Mesothelial cell of epicardium (in vitro differentiated cells): Measurements from ENCODE around the gene ADD3. TPM values are rescaled to one million over a fixed set of nuclear protein-coding genes. Genes with fewer than 3 reads are reported as not detected.

Source experiments
- DNase-seq, 2 experiments: peaks; one replicate each; pipeline ENCODE4 v3.0.0; 2021; ENCODE audit warnings: low spot score in 2 of 2; ENCODE audit not compliant: unreplicated experiment in 2 of 2
- H3K27ac Mint-ChIP-seq: 2 replicates; pipeline ENCODE4 v1.8.0; 2021; ENCODE audit warnings: mixed read lengths
- H3K27me3 Mint-ChIP-seq: 2 replicates; pipeline ENCODE4 v1.8.0; 2021; ENCODE audit warnings: low read depth, mixed read lengths
- H3K36me3 Mint-ChIP-seq: 2 replicates; pipeline ENCODE4 v1.8.0; 2021; ENCODE audit warnings: mixed read lengths
- H3K4me1 Mint-ChIP-seq: 2 replicates; pipeline ENCODE4 v1.8.0; 2021; ENCODE audit warnings: mixed read lengths
- H3K4me3 Mint-ChIP-seq: 2 replicates; pipeline ENCODE4 v1.8.0; 2021; ENCODE audit warnings: mild to moderate bottlenecking, moderate library complexity, mixed read lengths
- H3K9me3 Mint-ChIP-seq: 2 replicates; pipeline ENCODE4 v1.8.0; 2021; ENCODE audit warnings: mixed read lengths
- CTCF ChIP-seq: fragments of 200-600 bp; sonication (generic); IDR thresholded peaks from one replicate; pipeline ENCODE4 v1.5.0; 2021; ENCODE audit warnings: antibody characterized with exemption; ENCODE audit not compliant: unreplicated experiment
- total RNA-seq: library from RNA; stranded (reverse); gene quantifications from 3 replicates; pipeline ENCODE4 v1.2.1, GENCODE V29; 2021

Gene ADD3
- total RNA-seq, 1 donor from 2014 or later = 104 TPM

DNA sequence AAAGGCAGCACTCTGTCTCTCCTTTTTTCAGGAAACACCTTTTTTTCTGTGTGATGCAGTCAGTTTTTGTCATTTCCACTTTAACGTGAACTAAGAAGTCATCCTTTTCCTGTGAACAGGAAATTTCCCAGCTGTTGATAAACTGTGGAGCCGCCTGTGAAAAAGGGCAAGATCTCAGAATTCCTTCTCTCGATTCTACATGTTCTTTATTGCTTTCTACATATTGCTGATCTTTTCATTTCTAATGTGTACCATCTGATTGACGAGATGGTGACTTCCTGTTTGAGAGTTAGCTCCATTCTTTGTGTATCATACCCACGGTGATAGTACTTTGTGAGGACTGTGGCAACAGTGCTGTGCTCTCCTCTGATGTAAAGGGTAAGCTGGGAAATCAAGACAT lies 50.4 kb downstream of the ADD3 start:
- H3K27ac Mint-ChIP-seq = peak overlapping the region; percentile 75
- no peaks in the 10 kb centered on the region for H3K36me3 Mint-ChIP-seq
- H3K4me3 Mint-ChIP-seq = no peak overlapping the region
- H3K27me3 Mint-ChIP-seq = no peaks in the 10 kb centered on the region
- TF ChIP-seq CTCF = no peak
- peaks cover 43% of the 10 kb centered on the region for H3K4me1 Mint-ChIP-seq
- no peaks in the 10 kb centered on the region for H3K9me3 Mint-ChIP-seq
- DNase-seq = no peak

DNA sequence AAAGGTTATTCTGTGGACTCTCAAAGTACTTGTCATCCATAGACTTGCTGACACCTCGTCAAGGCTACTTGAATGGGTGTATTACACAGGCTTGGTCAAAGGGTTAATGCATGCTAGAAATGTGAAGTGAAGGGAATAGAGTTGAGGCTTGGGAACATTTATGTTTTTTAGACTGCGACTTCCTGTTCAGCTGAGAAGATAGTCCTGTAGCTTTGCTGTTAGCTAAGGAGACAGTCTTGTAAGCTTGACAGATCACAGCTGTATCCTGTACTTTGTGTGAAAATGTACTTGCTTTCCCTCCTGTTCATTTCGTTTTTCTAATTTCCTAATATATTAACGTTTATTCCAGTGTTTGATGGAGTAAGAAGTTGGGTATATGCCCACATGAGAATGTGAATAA lies 52.1 kb downstream of the ADD3 start:
- H3K9me3 Mint-ChIP-seq = no peaks in the 10 kb centered on the region
- H3K4me1 Mint-ChIP-seq = peaks cover 39% of the 10 kb centered on the region
- no peak for DNase-seq
- H3K36me3 Mint-ChIP-seq = no peaks in the 10 kb centered on the region
- H3K4me3 Mint-ChIP-seq = no peak overlapping the region
- no peak for TF ChIP-seq CTCF
- peak overlapping the region; percentile 75 for H3K27ac Mint-ChIP-seq
- H3K27me3 Mint-ChIP-seq = no peaks in the 10 kb centered on the region

GRCh38 chr10:110061687-110062086 lies 53.9 kb downstream of the ADD3 start:
- Mint-ChIP-seq H3K27ac (no peak overlapping the region), H3K36me3 (no peaks in the 10 kb centered on the region), H3K4me3 (no peak overlapping the region)

DNA sequence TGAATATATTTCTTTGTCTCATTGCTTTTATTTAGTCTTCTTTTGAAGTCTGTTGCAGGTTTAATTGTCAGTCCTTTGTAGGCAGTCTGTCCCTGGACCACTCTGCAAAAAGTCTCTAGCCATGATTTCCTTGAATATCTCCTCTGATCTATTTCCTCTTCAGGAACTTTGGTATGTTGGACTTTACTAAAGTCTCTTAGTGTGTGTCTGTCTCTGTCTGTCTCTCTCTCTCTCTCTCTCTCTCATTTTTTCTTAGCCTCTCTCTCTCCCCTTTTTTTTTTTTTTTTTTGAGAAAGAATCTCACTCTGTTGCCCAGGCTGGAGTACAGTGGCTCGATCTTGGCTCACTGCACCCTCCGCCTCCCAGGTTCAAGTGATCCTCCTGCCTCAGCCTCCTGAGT lies 57.5 kb downstream of the ADD3 start:
- Mint-ChIP-seq H3K27ac (no peak overlapping the region), H3K9me3 (no peaks in the 10 kb centered on the region), H3K36me3 (no peaks in the 10 kb centered on the region), H3K4me3 (no peak overlapping the region), H3K27me3 (no peaks in the 10 kb centered on the region), H3K4me1 (peaks cover 22% of the 10 kb centered on the region)
- no peak for DNase-seq
- no peak for TF ChIP-seq CTCF

More at GRCh38 chr10:110061687-110062086, 53.9 kb downstream of the ADD3 start:
- Mint-ChIP-seq H3K9me3 (no peaks in the 10 kb centered on the region), H3K4me1 (peaks cover 26% of the 10 kb centered on the region), H3K27me3 (no peaks in the 10 kb centered on the region)
- TF ChIP-seq CTCF = no peak
- DNase-seq = no peak

DNA sequence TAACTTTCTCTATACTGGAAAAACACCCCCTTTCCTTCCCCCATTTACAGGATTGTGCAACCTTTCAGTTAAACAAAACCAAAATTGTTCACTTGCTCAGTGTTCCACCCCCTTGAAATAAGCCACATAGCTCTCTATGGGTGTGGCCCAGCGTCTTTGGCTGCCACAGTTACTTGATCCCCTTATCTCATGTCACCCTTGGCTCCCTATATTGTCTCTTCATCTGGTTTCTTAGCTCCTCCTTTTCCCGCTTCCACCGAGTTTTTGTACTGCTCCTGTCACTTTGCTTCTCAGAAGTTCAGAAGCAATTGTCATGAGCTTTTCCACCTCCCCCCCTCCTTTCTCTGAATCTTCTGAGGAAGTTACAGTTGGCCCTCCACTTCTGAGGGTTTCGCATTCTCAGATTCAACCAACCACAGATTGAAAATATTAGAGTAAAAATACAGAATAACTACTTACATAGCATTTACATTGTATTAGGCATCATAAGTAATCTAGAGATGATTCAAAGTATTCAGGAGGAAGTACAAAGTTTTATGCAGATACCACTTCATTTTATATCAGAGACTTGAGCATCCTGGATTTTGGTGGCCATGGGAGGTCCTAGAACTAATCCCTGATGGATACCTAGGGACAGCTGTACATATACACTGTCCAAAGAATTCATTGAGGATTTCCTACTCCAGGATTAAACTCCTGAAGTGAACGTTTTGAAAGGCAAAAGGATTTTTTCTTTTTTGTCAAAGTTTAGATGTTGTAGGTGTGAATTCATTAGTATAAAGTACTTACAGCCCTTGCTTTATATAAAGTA lies 60.4 kb downstream of the ADD3 start:
- Mint-ChIP-seq H3K9me3 (no peaks in the 10 kb centered on the region), H3K27ac (peak overlapping the region; percentile 10), H3K27me3 (no peaks in the 10 kb centered on the region), H3K36me3 (no peaks in the 10 kb centered on the region), H3K4me3 (no peak overlapping the region), H3K4me1 (peaks cover 29% of the 10 kb centered on the region)
- DNase-seq = no peak
- no peak for TF ChIP-seq CTCF
